Effector memory CD8-positive, alpha-beta T cell (primary cell): Measurements from ENCODE around the gene PIK3R6.

Experiments
- ATAC-seq: fragments of 150-1000 bp; cut with Tn5 transposase; replicated peaks from 2 replicates; pipeline ENCODE4 v1.10.0; 2021; ENCODE audit warnings: mild to moderate bottlenecking, moderate library complexity
- DNase-seq, 3 experiments: peaks; one replicate each; pipeline ENCODE4 v3.0.0; 2021
- H3K27ac Mint-ChIP-seq, 2 donors: one replicate each; pipeline ENCODE4 v1.8.0; 2022; ENCODE audit warnings: mild to moderate bottlenecking in 2 of 2, mixed read lengths in 2 of 2, moderate library complexity in 2 of 2
- H3K27me3 Mint-ChIP-seq, 2 donors: one replicate each; pipeline ENCODE4 v1.8.0; 2022; ENCODE audit warnings: mixed read lengths in 2 of 2
- H3K36me3 Mint-ChIP-seq: one replicate; pipeline ENCODE4 v1.8.0; 2022; ENCODE audit warnings: mild to moderate bottlenecking, moderate library complexity, mixed read lengths; ENCODE audit not compliant: insufficient read depth
- H3K4me1 Mint-ChIP-seq, 2 donors: one replicate each; pipeline ENCODE4 v1.8.0; 2022; ENCODE audit warnings: low read depth in 2 of 2, mixed read lengths in 2 of 2
- H3K4me3 Mint-ChIP-seq, 2 donors: one replicate each; pipeline ENCODE4 v1.8.0; 2022; ENCODE audit warnings: mild to moderate bottlenecking in 2 of 2, mixed read lengths in 2 of 2, moderate library complexity in 2 of 2
- H3K9me3 Mint-ChIP-seq, 2 donors: one replicate each; pipeline ENCODE4 v1.8.0; 2022; ENCODE audit warnings: mixed read lengths in 2 of 2

Gene PIK3R6

DNA sequence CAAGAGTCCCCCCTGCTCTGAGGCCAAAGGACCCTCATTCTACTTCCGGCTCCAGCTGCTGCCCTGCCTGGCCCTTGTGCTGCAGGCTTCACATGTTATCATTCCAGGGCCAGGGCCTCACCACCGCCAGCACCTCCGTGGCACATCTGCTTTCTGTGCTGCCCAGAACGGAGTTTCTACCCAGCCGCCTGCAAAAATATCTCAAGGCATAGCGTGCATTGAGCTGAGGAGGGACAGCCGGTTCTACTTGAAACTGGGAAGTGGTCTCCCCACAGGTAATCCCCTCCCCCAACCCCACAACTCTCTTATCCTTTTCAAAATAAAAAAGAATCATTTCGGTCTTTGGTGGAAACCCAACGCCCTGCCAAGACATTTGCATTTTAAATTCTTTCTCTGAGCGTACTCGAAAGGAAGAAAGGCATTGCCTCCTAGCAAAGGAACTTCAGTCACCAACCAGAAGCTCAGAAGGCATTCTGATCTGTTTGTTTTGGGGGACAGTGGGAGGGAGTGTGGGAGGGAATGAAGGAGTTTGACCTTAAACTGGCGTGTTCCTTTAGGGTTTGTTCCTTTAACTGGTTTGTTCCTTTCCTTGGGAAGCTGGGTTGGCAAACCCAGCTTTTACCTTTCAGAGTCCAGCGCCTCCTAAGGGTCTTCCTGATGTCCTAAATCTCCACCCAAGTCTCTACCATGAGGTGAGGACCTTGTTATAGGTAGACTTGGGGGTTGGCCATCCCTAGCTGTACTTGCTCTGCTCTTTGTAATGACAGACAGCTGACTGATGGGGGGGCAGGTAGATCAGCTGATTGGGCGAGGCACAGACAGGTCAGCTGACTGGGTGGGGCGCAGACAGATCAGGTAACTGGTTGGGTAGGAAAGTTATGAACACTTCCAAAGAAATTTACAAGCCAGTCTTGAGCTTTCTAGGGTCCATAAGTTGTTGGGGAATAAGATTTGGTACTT, 33.4 kb upstream of the PIK3R6 start:
- ATAC-seq: no peak
- H3K4me3 Mint-ChIP-seq: peak overlapping the region in 1 of 2 donors; percentile 21

DNA sequence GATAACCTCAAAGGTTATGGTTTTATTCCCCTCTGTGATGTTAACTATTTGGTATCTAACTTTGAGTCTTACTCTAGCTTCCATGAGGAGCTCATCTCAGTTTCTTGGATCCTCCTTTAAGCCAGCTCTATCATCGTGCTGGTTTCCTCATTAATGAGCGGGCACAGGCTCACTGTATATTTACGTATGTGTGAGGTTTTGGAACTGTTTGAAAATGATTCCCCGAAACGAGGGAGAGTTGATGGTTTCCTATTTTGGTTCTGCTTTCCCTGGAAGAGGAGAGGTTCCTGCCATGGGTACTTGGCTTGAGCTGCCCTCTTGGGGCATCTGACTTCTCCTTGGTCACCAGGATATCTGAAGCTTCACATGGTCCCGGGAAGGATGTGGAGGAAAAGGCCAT, 32.7 kb upstream of the PIK3R6 start:
- DNase-seq (no peak), ATAC-seq (no peak)
- peaks cover 61 to 65% of the 10 kb centered on the region in 2 donors for H3K4me1 Mint-ChIP-seq
- H3K36me3 Mint-ChIP-seq: peaks cover 93% of the 10 kb centered on the region
- H3K27me3 Mint-ChIP-seq: no peaks in the 10 kb centered on the region
- no peaks in the 10 kb centered on the region for H3K9me3 Mint-ChIP-seq
- peak overlapping the region in 1 of 2 donors; percentile 35 for H3K4me3 Mint-ChIP-seq
- peak overlapping the region; percentile 92 for H3K27ac Mint-ChIP-seq

More for the DNA sequence above, 33.4 kb upstream of the PIK3R6 start:
- DNase-seq: no peak
- Mint-ChIP-seq H3K36me3 (peaks cover 94% of the 10 kb centered on the region), H3K27me3 (no peaks in the 10 kb centered on the region), H3K27ac (peak overlapping the region; percentile 92), H3K4me1 (peaks cover 59 to 62% of the 10 kb centered on the region in 2 donors), H3K9me3 (no peaks in the 10 kb centered on the region)

DNA sequence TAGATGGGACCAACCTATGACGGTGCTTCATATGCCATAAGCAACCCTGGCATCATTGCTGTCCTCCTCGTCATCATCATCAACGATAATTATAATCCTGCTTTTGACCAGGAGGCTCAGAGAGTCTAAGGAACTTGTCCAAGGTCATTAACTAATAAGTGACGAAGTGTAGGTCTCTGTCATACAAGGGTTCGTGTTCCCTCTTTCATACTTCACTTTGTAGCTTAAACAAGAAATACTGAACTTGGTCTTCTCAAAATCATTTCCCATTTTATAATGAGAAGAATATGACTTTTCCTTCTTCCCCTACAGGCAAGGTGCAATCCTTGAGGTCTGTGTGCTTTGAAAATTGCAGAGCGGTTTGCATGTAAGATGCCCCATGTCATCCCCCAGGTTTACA, 31.2 kb upstream of the PIK3R6 start:
- ATAC-seq (no peak), DNase-seq (no peak)
- Mint-ChIP-seq H3K27ac (peak overlapping the region; percentile 92), H3K27me3 (no peaks in the 10 kb centered on the region), H3K36me3 (peaks cover 86% of the 10 kb centered on the region), H3K4me3 (peak overlapping the region; percentile 38 to 74), H3K4me1 (peaks cover 61 to 63% of the 10 kb centered on the region in 2 donors), H3K9me3 (no peaks in the 10 kb centered on the region)

DNA sequence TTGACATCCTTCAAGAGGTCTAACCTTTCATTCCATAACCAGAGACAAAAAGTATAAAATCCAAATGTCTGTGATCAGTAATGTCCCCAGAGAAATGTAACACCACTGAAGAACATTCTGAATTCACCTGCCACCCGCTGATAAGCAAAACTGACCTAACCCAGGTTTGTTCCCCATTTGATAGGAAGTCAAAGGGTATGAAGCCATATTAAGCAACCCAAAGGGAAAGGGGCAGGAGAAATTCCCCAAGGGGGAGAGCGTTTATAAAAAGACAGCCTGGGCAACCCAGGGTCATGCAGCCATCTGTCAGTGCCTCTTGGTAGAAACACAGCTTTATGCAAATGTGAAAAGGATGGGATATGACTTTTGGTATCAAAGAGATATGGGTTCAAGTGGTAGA, 30.7 kb upstream of the PIK3R6 start:
- peaks cover 86% of the 10 kb centered on the region for H3K36me3 Mint-ChIP-seq
- H3K4me1 Mint-ChIP-seq: peaks cover 61 to 63% of the 10 kb centered on the region in 2 donors
- H3K27me3 Mint-ChIP-seq: no peaks in the 10 kb centered on the region
- no peaks in the 10 kb centered on the region for H3K9me3 Mint-ChIP-seq
- ATAC-seq (no peak), DNase-seq (no peak)
- H3K4me3 Mint-ChIP-seq: peak overlapping the region; percentile 38 to 74
- H3K27ac Mint-ChIP-seq: peak overlapping the region; percentile 92

GRCh38 chr17:8896641-8897635, 29.5 kb upstream of the PIK3R6 start:
- no peak overlapping the region for H3K4me3 Mint-ChIP-seq
- peak overlapping the region; percentile 92 for H3K27ac Mint-ChIP-seq
- H3K36me3 Mint-ChIP-seq: peaks cover 86% of the 10 kb centered on the region

GRCh38 chr17:8896087-8896486, 28.6 kb upstream of the PIK3R6 start:
- Mint-ChIP-seq H3K36me3 (peaks cover 86% of the 10 kb centered on the region), H3K27ac (peak overlapping the region; percentile 45 to 92), H3K4me1 (peaks cover 58 to 67% of the 10 kb centered on the region in 2 donors), H3K27me3 (no peaks in the 10 kb centered on the region), H3K4me3 (no peak overlapping the region), H3K9me3 (no peaks in the 10 kb centered on the region)
- no peak for DNase-seq
- ATAC-seq: no peak

More at GRCh38 chr17:8896641-8897635, 29.5 kb upstream of the PIK3R6 start:
- Mint-ChIP-seq H3K9me3 (no peaks in the 10 kb centered on the region), H3K4me1 (peaks cover 65 to 73% of the 10 kb centered on the region in 2 donors), H3K27me3 (no peaks in the 10 kb centered on the region)
- ATAC-seq: no peak
- no peak for DNase-seq

DNA sequence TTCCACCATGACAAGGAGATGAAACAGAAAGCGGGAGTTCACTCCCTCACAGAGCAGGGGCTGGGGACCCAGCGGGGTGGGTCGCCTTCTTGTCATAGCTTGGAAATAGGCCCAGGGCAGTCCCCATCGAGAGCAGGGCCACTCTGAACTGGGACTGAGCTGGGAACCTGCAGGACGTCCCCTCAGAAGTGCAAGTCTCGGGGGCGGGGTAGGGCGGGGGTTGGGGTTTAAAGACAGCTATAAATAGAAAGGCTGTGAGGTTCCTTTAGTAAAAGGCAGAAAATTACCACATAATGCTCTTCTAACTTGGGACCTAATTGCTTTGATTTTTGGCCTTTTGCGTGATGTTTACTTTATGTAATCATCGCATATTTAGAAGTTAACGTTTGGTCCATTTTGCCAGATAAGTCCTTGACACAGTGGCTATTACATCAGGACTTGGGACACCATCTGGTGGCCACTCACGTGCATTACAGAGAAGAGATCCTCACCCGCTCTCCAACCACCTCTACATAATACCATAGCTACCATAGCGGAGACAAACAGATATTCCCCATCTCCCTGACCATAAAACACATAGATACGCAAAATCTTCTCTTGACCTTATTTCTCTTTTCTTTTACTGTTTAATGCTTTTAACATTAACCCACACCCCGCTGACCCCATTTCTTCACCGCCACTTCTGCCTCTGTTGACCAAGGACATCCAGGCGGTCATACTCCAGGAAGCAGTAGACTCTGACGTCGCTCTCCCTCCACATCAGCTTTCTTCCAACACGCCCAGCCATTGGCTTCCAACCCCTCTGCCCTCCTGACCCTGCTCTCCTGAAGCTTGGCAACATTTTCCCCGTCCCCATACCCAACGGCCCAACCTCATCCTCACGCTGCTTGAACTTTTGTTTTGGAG, 27.5 kb upstream of the PIK3R6 start:
- H3K36me3 Mint-ChIP-seq: peaks cover 87% of the 10 kb centered on the region

GRCh38 chr17:8894202-8894671, 26.8 kb upstream of the PIK3R6 start:
- DNase-seq (no peak), ATAC-seq (no peak)
- Mint-ChIP-seq H3K27me3 (no peaks in the 10 kb centered on the region), H3K9me3 (no peaks in the 10 kb centered on the region), H3K36me3 (peaks cover 80% of the 10 kb centered on the region), H3K27ac (peak overlapping the region; percentile 54 to 92), H3K4me3 (no peak overlapping the region), H3K4me1 (peaks cover 48 to 58% of the 10 kb centered on the region in 2 donors)

More for the DNA sequence above, 27.5 kb upstream of the PIK3R6 start:
- ATAC-seq: no peak
- Mint-ChIP-seq H3K27ac (peak overlapping the region; percentile 45 to 92), H3K4me1 (peaks cover 51 to 61% of the 10 kb centered on the region in 2 donors), H3K9me3 (no peaks in the 10 kb centered on the region), H3K4me3 (peak overlapping the region in 1 of 2 donors; percentile 2), H3K27me3 (no peaks in the 10 kb centered on the region)
- peak in 2 of 3 experiments; percentile 31 to 37 for DNase-seq

DNA sequence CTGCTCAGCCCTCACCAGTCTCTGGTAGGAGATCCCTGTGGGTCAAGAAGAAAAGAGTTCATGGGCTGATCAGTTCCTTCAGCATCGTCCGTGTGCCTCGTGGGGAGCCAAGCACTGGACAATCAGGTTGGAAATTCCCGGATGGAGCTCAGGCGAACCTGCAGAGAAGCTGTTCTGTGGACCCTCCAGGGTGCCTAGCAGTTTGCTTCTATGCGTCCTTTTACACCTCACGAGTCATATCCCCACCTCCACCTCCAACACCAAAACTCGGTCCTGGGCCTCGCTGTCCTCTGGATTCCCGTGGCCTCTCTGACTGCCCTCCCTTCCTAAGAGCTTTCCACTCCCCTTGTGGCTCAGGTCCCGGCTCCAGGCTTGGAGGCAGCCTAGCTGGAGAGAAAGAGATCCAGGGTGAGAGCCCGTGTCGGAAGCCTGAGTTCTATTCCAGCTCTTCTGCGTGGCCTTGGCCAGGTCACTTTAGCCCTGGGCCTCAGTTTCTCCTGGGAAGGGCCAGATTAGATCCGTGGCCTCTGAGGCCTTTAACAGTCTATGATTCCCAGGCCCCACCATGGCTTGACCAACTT, 26.2 kb upstream of the PIK3R6 start:
- H3K4me1 Mint-ChIP-seq: peaks cover 43 to 53% of the 10 kb centered on the region in 2 donors
- H3K4me3 Mint-ChIP-seq: no peak overlapping the region
- H3K9me3 Mint-ChIP-seq: no peaks in the 10 kb centered on the region
- DNase-seq: no peak
- no peak for ATAC-seq
- H3K27ac Mint-ChIP-seq: peak overlapping the region; percentile 32 to 54
- H3K27me3 Mint-ChIP-seq: no peaks in the 10 kb centered on the region
- peaks cover 80% of the 10 kb centered on the region for H3K36me3 Mint-ChIP-seq

DNA sequence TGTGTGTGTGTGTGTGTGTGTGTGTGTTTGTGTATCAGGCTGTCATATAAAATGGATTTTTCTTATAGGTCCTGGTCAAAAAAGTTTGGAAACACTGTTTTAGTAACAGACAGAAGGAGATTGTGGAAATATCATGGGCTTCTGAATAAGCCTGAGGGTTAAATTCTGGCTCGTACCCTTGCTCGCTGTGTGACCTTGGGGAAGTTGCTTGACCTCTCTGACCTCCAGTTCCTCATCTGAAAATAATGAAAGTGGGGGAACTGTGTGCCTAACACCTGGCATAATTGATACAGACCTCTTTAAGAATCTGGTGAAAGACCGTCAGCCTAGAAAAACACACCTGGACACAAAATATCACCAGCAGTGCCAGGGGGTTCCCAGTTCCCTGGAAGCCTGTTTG, 25.6 kb upstream of the PIK3R6 start:
- no peaks in the 10 kb centered on the region for H3K27me3 Mint-ChIP-seq
- H3K4me3 Mint-ChIP-seq: no peak overlapping the region
- peak overlapping the region in 1 of 2 donors; percentile 32 for H3K27ac Mint-ChIP-seq
- no peak for ATAC-seq
- no peak for DNase-seq
- peaks cover 36 to 46% of the 10 kb centered on the region in 2 donors for H3K4me1 Mint-ChIP-seq
- H3K36me3 Mint-ChIP-seq: peaks cover 74% of the 10 kb centered on the region
- no peaks in the 10 kb centered on the region for H3K9me3 Mint-ChIP-seq

DNA sequence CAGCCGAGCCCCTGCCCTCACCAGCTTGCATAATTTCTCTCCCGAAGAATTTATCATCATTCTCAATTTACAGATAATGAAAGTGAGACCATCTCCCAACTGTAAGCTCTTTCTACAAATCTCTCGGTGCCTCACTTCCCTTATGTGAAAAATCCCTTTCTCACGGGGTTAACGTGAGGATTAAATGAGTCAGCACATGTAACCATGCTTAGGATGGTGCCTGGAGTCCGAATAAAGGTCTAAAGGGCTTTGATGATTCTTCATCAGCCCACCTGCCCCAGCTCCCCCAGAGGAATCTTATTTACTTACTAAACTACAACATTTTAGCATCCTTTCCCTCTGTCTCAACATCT, 24.8 kb upstream of the PIK3R6 start:
- ATAC-seq (no peak), DNase-seq (no peak)
- Mint-ChIP-seq H3K27me3 (no peaks in the 10 kb centered on the region), H3K9me3 (no peaks in the 10 kb centered on the region), H3K27ac (peak overlapping the region; percentile 69 to 88), H3K4me1 (peaks cover 31 to 39% of the 10 kb centered on the region in 2 donors), H3K36me3 (peaks cover 72% of the 10 kb centered on the region), H3K4me3 (no peak overlapping the region)

DNA sequence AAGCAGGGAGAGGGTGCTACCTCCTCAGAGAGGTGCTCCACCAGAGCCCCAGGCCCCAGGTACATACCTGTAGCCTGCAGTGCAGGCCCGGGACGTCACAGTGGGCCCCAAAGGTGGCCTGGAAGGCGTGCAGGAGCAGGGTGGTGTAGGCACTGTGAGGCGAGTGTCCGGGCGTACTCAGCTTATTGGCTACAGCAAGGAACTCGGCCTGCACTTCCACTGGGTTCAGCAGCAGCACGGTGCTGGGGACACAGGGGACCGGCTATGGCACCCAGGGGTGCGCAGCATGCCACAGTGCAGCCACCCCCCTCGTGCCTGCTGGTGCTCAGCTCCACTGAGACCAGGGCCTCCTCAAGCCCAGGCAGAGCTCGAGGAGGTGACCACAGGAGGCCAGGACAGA, 23.2 kb upstream of the PIK3R6 start:
- peak overlapping the region in 1 of 2 donors; percentile 13 for H3K27ac Mint-ChIP-seq
- H3K4me1 Mint-ChIP-seq: peaks cover 20 to 30% of the 10 kb centered on the region in 2 donors
- no peaks in the 10 kb centered on the region for H3K27me3 Mint-ChIP-seq
- no peaks in the 10 kb centered on the region for H3K9me3 Mint-ChIP-seq
- H3K36me3 Mint-ChIP-seq: peaks cover 76% of the 10 kb centered on the region
- no peak overlapping the region for H3K4me3 Mint-ChIP-seq
- ATAC-seq (no peak), DNase-seq (no peak)
